Keratinocyte (primary cell): ENCODE data around the gene ADARB2. TPM values are rescaled to one million over a fixed set of nuclear protein-coding genes. Genes with fewer than 3 reads are reported as not detected.

Experiments used
- DNase-seq: peaks from one replicate; pipeline ENCODE4 v3.0.0-alpha.2; 2011; ENCODE audit warnings: low read depth, missing footprints, low spot score
- FAIRE-seq: peaks from 2 replicates; lab custom pipeline; 2011; peaks lifted over from hg19 to GRCh38; lab: Jason Lieb, UNC
- H2AFZ ChIP-seq: 2 replicates; pipeline ENCODE4 v1.6.0; 2012; ENCODE audit warnings: low read length, control low read depth, inconsistent platforms; ENCODE audit not compliant: control insufficient read depth
- H3K27ac ChIP-seq: 2 replicates; pipeline ENCODE4 v1.5.1; 2011; ENCODE audit warnings: low read length; ENCODE audit not compliant: control insufficient read depth, insufficient read depth
- H3K27me3 ChIP-seq: 3 replicates; pipeline ENCODE4 v1.6.0; 2011; ENCODE audit warnings: low read length; ENCODE audit not compliant: control insufficient read depth, insufficient read depth; ENCODE audit errors: extremely low read depth
- H3K36me3 ChIP-seq, 2 experiments: 2 replicates in 1 of 2; 3 replicates in 1 of 2; pipeline ENCODE4 v1.5.1; 2011; ENCODE audit warnings: low read length in 2 of 2, mild to moderate bottlenecking in 1 of 2; ENCODE audit not compliant: control insufficient read depth in 2 of 2, insufficient read depth in 2 of 2; ENCODE audit errors: extremely low read depth in 1 of 2
- H3K4me1 ChIP-seq: 3 replicates; pipeline ENCODE4 v1.5.1; 2011; ENCODE audit warnings: low read length; ENCODE audit not compliant: control insufficient read depth, insufficient read depth; ENCODE audit errors: extremely low read depth
- H3K4me2 ChIP-seq: 3 replicates; pipeline ENCODE4 v1.6.0; 2011; ENCODE audit warnings: low read depth, low read length; ENCODE audit not compliant: control insufficient read depth, insufficient read depth; ENCODE audit errors: extremely low read depth
- H3K4me3 ChIP-seq, 3 experiments: fragments of 200-600 bp in 1 of 3; sonication (generic) in 1 of 3; 2 replicates in 2 of 3; 3 replicates in 1 of 3; pipeline ENCODE4 v1.5.1; 2011 to 2016; ENCODE audit warnings: low read length in 3 of 3, mild to moderate bottlenecking in 3 of 3, control low read depth in 2 of 3, inconsistent platforms in 1 of 3, low read depth in 1 of 3, mixed read lengths in 1 of 3, mixed run types in 1 of 3, moderate library complexity in 1 of 3; ENCODE audit not compliant: control insufficient read depth in 2 of 3, insufficient read depth in 2 of 3; ENCODE audit errors: extremely low read depth in 1 of 3
- H3K79me2 ChIP-seq: 2 replicates; pipeline ENCODE4 v1.6.0; 2012; ENCODE audit warnings: low read length; ENCODE audit not compliant: control insufficient read depth, insufficient read depth
- H3K9ac ChIP-seq: 3 replicates; pipeline ENCODE4 v1.6.0; 2011; ENCODE audit warnings: low read length; ENCODE audit not compliant: control insufficient read depth, insufficient read depth; ENCODE audit errors: extremely low read depth
- H3K9me1 ChIP-seq: 3 replicates; pipeline ENCODE4 v1.6.0; 2011; ENCODE audit warnings: low read length; ENCODE audit not compliant: control insufficient read depth, insufficient read depth; ENCODE audit errors: extremely low read depth
- H3K9me3 ChIP-seq: 2 replicates; pipeline ENCODE4 v1.5.1; 2012; ENCODE audit warnings: low read depth, low read length; ENCODE audit not compliant: control insufficient read depth
- H4K20me1 ChIP-seq: 3 replicates; pipeline ENCODE4 v1.6.0; 2011; ENCODE audit warnings: low read length; ENCODE audit not compliant: control insufficient read depth, insufficient read depth; ENCODE audit errors: extremely low read depth
- EZH2 ChIP-seq: IDR thresholded peaks from one replicate; pipeline ENCODE4 v1.6.1; 2012; ENCODE audit warnings: inconsistent platforms, mild to moderate bottlenecking, low read length, moderate library complexity
- dilution Hi-C: fragments of 300-500 bp; cut with MboI; formaldehyde crosslinking; loops from one replicate; pipeline ENCODE4 v1.7.0; 2020; ENCODE audit warnings: low sequenced_read_pairs; ENCODE audit not compliant: extremely low pct_ligation_motif_present
- polyA plus RNA-seq, 5 experiments: library from polyadenylated mRNA; depleted of rRNA in 3 of 5; stranded (reverse) in 3 of 5; stranded (forward) in 1 of 5; unstranded in 1 of 5; fragments of >200 nt; gene quantifications; 1 replicate in 1 of 5; 2 replicates in 3 of 5; 3 replicates in 1 of 5; pipeline versions ENCODE4 v1.2.1 to v1.2.3, GENCODE V29; 2011 to 2012; ENCODE audit warnings: missing spikeins in 2 of 5, low read depth in 1 of 5, low replicate concordance in 1 of 5
- TF ChIP-seq, protein P1 (sequence below), 3 experiments: IDR thresholded peaks in 1 of 3; conservative IDR thresholded peaks in 1 of 3; optimal IDR thresholded peaks in 1 of 3; 2 replicates in 2 of 3; 3 replicates in 1 of 3; pipeline versions ENCODE3 to v1.5.1; 2011; ENCODE audit warnings: low read length in 3 of 3, mild to moderate bottlenecking in 3 of 3, moderate library complexity in 2 of 3, control low read depth in 1 of 3, inconsistent platforms in 1 of 3; ENCODE audit not compliant: insufficient read depth in 2 of 3; ENCODE audit errors: extremely low read depth in 1 of 3

Gene ADARB2
- polyA plus RNA-seq, 1 donor (not counting 4 experiments of a cell fraction or from before 2014, with no cell fraction given), result not detected

DNA sequence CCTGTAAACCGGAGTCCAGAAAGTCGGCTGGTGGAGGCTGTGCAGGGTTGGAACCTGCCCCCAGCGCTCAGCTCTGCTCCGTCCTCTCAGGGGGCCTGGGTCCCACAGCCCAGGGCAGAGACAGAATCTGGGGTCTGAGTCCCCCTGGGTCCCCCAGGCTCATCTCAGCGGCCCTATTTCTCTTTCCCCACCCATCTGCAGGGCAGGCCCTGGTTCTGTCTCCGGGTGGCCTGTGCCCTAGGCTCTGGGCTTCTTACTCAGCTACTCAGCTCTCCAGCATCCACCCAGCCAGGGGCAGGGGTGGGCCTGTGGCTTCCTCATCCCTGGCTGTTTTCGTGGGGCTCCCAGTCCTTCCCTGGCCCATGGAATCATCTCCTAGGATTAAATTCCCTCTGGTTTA is 183.4 kb downstream of the ADARB2 start:
- Histone ChIP-seq H3K36me3 (no peaks in the 10 kb centered on the region), H3K4me1 (no peaks in the 10 kb centered on the region), H3K9ac (no peak overlapping the region), H3K27me3 (no peaks in the 10 kb centered on the region), H3K4me2 (no peak overlapping the region), H3K9me3 (peaks cover 3% of the 10 kb centered on the region), H3K79me2 (no peaks in the 10 kb centered on the region), H3K4me3 (no peak overlapping the region), H3K27ac (no peak overlapping the region), H2AFZ (no peak overlapping the region), H3K9me1 (no peaks in the 10 kb centered on the region), H4K20me1 (no peaks in the 10 kb centered on the region)
- TF ChIP-seq, protein P1, sequence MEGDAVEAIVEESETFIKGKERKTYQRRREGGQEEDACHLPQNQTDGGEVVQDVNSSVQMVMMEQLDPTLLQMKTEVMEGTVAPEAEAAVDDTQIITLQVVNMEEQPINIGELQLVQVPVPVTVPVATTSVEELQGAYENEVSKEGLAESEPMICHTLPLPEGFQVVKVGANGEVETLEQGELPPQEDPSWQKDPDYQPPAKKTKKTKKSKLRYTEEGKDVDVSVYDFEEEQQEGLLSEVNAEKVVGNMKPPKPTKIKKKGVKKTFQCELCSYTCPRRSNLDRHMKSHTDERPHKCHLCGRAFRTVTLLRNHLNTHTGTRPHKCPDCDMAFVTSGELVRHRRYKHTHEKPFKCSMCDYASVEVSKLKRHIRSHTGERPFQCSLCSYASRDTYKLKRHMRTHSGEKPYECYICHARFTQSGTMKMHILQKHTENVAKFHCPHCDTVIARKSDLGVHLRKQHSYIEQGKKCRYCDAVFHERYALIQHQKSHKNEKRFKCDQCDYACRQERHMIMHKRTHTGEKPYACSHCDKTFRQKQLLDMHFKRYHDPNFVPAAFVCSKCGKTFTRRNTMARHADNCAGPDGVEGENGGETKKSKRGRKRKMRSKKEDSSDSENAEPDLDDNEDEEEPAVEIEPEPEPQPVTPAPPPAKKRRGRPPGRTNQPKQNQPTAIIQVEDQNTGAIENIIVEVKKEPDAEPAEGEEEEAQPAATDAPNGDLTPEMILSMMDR (optimal IDR thresholded peaks at IDR 0.05 in 1 of 3, IDR thresholded peaks at IDR 0.05 in 1 of 3, conservative IDR thresholded peaks at IDR 0.05 in 1 of 3; ENCODE audit: extremely low read depth in 1 of 3, insufficient read depth in 2 of 3, low read length in 3 of 3), result no peak
- TF ChIP-seq EZH2, result no peak
- dilution Hi-C loops, result no loop called here
- DNase-seq, result no peak
- FAIRE-seq, result no peak

DNA sequence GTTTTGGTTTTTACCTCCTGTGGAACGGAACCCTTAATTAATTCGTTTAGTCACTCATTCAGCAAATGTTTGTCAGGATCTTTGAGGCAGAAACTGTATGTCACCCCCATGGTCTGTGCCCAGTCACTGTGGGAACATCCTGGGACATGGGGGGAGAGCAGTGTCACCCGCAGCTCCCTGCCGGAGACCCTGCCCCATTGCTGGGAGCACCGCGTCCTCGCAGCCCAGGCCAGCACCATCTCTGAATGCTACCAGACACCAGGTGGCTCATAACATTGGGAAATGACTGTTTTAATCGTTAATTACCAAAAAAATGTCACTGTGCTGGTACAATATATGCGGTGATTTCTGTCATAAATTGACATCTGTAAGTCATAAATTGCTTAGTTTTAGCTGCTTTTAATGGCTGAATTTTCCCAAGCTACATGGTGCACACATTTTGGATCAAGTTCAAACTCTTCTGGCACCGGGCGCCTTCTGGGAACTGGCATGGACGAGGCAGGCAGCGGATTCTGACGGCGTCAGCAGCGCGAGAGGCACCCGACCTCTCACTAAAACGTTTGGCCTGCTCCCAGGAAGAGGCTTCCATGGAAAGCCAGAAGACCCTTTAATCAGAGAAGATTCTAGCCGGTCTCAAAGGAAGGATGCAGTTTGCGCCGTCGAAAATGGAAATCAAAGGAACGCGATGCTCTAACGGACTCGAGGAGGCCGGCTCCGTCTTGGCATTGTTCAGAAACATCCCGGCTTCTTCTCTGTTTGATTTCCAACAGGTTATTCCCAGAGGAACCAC is 184.2 kb downstream of the ADARB2 start:
- DNase-seq (no peak), FAIRE-seq (no peak)
- H3K27ac ChIP-seq, result no peak overlapping the region
- TF ChIP-seq, protein P1 (optimal IDR thresholded peaks at IDR 0.05 in 1 of 3, IDR thresholded peaks at IDR 0.05 in 1 of 3, conservative IDR thresholded peaks at IDR 0.05 in 1 of 3; ENCODE audit: extremely low read depth in 1 of 3, insufficient read depth in 2 of 3, low read length in 3 of 3), result no peak
- no peak for TF ChIP-seq EZH2
- dilution Hi-C loops, result no loop called here
- H3K9me1 ChIP-seq, result no peaks in the 10 kb centered on the region
- H2AFZ ChIP-seq, result no peak overlapping the region
- no peak overlapping the region for H3K9ac ChIP-seq
- no peak overlapping the region for H3K4me3 ChIP-seq
- no peaks in the 10 kb centered on the region for H3K36me3 ChIP-seq
- H3K79me2 ChIP-seq, result no peaks in the 10 kb centered on the region
- H3K27me3 ChIP-seq, result no peaks in the 10 kb centered on the region
- H3K4me1 ChIP-seq, result no peaks in the 10 kb centered on the region
- no peaks in the 10 kb centered on the region for H4K20me1 ChIP-seq
- peaks cover 6% of the 10 kb centered on the region for H3K9me3 ChIP-seq
- H3K4me2 ChIP-seq, result no peak overlapping the region
